Tibial nerve (tissue), 4 donors: ENCODE measurements around the gene TOM1L2. TPM values are rescaled to one million over a fixed set of nuclear protein-coding genes. Genes with fewer than 3 reads are reported as not detected.

Source experiments
- DNase-seq, 2 donors: peaks; one replicate each; pipeline ENCODE4 v3.0.0-alpha.2; 2019; ENCODE audit warnings: low spot score in 2 of 2
- H3K27ac ChIP-seq, 4 donors: fragments of 200-600 bp; sonication (generic) in 3 of 4; one replicate each; pipeline ENCODE4 v1.5.1; 2017 to 2019; ENCODE audit warnings: mild to moderate bottlenecking in 1 of 4
- H3K27me3 ChIP-seq, 2 donors: fragments of 200-600 bp; sonication (generic) in 1 of 2; one replicate each; pipeline versions ENCODE4 v1.5.1 to v1.6.0; 2017 to 2019
- H3K36me3 ChIP-seq, 3 donors: fragments of 200-600 bp; sonication (generic); one replicate each; pipeline ENCODE4 v1.5.1; 2018 to 2019
- H3K4me1 ChIP-seq, 4 donors: fragments of 200-600 bp; sonication (generic) in 3 of 4; one replicate each; pipeline ENCODE4 v1.5.1; 2017 to 2019
- H3K4me3 ChIP-seq, 4 donors: fragments of 200-600 bp; sonication (generic) in 3 of 4; one replicate each; pipeline ENCODE4 v1.5.1; 2017 to 2019; ENCODE audit warnings: mild to moderate bottlenecking in 1 of 4, moderate library complexity in 1 of 4
- H3K9me3 ChIP-seq, 4 donors: fragments of 200-600 bp; sonication (generic) in 3 of 4; one replicate each; pipeline ENCODE4 v1.5.1; 2017 to 2019
- EP300 ChIP-seq, 2 donors: sonication (generic); formaldehyde crosslinking; IDR thresholded peaks; one replicate each; pipeline ENCODE4 v1.6.1; 2017; ENCODE audit warnings: antibody characterized with exemption in 2 of 2, mild to moderate bottlenecking in 1 of 2
- POLR2A ChIP-seq, 2 donors: fragments of 450-650 bp; IDR thresholded peaks; one replicate each; pipeline ENCODE4 v1.6.1; 2017; ENCODE audit warnings: antibody characterized with exemption in 2 of 2, mild to moderate bottlenecking in 2 of 2, moderate library complexity in 2 of 2
- WGBS, 2 donors: methylation state at CpG; one replicate each; pipeline ENCODE4 v1.1.5; 2018; 5-methylcytosine and 5-hydroxymethylcytosine counted together
- total RNA-seq, 4 donors: library from RNA; depleted of rRNA; stranded (reverse); fragments of >200 nt; gene quantifications; one replicate each; pipeline ENCODE4 v1.1.0, GENCODE V29; 2016
- TF ChIP-seq, protein P1 (sequence below), 5 experiments: fragments of 200-600 bp in 3 of 5; fragments of 450-650 bp in 2 of 5; sonication (generic) in 3 of 5; IDR thresholded peaks; one replicate each; pipeline ENCODE4 v1.5.1; 2016 to 2019; ENCODE audit warnings: antibody characterized with exemption in 5 of 5, mild to moderate bottlenecking in 3 of 5, moderate library complexity in 2 of 5

TOM1L2 gene
- total RNA-seq, 4 donors from 2014 or later = 83.4 to 109 (median 96.8) TPM

DNA sequence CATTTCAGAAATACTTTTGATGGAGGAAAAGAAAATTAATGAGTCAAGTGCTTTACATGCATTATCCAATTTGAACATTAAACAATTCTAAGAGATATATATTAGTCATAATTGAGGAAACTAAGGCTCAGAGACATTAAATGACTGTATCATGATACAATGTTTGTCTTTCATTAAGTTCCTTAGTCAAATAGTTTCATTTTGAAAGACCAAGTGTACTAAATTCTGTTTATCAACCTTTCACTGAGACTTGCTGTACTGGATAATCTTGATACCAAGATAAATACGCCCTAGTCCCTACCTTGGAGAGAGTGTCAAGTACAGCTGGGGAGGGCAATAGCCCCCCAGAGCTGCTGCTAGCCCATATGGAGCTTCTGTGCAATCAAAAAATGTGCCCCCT lies 24.2 kb downstream of the TOM1L2 start:
- Histone ChIP-seq H3K4me3 (no peak overlapping the region), H3K27ac (peak overlapping the region in 1 of 4 donors; percentile 13), H3K4me1 (peaks cover 0 to 77% (median 22%) of the 10 kb centered on the region in 4 donors), H3K27me3 (no peaks in the 10 kb centered on the region), H3K9me3 (no peaks in the 10 kb centered on the region), H3K36me3 (no peaks in the 10 kb centered on the region)
- 76 to 100% methylated on average over 1 of the region's 1 CpG for WGBS, 2 donors
- DNase-seq = no peak
- TF ChIP-seq POLR2A (IDR thresholded peaks at IDR 0.05) (no peak), EP300 (IDR thresholded peaks at IDR 0.05) (no peak)
- TF ChIP-seq, protein P1, sequence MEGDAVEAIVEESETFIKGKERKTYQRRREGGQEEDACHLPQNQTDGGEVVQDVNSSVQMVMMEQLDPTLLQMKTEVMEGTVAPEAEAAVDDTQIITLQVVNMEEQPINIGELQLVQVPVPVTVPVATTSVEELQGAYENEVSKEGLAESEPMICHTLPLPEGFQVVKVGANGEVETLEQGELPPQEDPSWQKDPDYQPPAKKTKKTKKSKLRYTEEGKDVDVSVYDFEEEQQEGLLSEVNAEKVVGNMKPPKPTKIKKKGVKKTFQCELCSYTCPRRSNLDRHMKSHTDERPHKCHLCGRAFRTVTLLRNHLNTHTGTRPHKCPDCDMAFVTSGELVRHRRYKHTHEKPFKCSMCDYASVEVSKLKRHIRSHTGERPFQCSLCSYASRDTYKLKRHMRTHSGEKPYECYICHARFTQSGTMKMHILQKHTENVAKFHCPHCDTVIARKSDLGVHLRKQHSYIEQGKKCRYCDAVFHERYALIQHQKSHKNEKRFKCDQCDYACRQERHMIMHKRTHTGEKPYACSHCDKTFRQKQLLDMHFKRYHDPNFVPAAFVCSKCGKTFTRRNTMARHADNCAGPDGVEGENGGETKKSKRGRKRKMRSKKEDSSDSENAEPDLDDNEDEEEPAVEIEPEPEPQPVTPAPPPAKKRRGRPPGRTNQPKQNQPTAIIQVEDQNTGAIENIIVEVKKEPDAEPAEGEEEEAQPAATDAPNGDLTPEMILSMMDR (IDR thresholded peaks at IDR 0.05) = no peak

DNA sequence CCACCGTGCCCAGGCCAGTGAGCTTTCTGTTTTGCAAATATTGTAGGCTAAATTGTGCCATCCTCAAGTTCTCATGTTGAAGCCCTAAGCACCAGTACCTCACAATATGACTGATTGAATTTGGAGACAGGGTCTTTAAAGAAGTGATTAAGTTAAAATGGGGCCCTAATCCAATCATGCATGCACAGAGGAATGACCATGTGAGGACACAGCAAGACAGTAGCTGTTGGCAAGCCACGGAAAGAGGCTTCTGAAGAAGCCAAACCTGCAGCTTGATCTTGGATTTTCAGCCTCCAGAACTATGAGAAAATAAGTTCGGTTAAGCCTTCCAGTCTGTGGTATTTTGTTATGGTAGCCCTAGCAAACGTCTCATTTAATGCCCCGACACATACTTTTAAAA lies 24.9 kb downstream of the TOM1L2 start:
- no peaks in the 10 kb centered on the region for H3K27me3 ChIP-seq
- no peak overlapping the region for H3K27ac ChIP-seq
- WGBS, 2 donors = 69 to 70% methylated on average over 5 of the region's 5 CpGs
- H3K4me3 ChIP-seq = no peak overlapping the region
- no peak for DNase-seq
- peaks cover 0 to 80% (median 23%) of the 10 kb centered on the region in 4 donors for H3K4me1 ChIP-seq
- no peaks in the 10 kb centered on the region for H3K36me3 ChIP-seq
- H3K9me3 ChIP-seq = no peaks in the 10 kb centered on the region
- TF ChIP-seq, protein P1 (IDR thresholded peaks at IDR 0.05) = no peak
- TF ChIP-seq POLR2A (IDR thresholded peaks at IDR 0.05) (no peak), EP300 (IDR thresholded peaks at IDR 0.05) (no peak)

DNA sequence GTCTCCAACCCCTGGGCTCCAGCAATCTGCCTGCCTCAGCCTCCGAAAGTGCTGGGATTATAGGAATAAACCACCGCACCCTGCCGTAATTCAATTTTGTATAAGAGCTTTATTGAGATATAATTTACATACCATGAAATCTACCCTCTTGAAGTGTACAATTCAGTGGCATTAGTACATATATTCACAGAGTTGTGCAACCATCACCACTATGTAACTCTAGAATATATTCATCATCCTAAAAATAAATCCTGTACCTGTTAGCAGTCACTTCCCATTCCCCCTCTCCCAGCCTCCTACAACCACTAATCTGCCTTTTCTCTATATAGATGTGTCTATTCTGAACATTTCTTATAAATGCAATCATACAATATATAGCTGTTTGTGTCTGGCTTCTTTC lies 26.1 kb downstream of the TOM1L2 start:
- Histone ChIP-seq H3K36me3 (no peaks in the 10 kb centered on the region), H3K27me3 (no peaks in the 10 kb centered on the region), H3K27ac (peak overlapping the region in 1 of 4 donors; percentile 15), H3K4me3 (no peak overlapping the region), H3K9me3 (no peaks in the 10 kb centered on the region), H3K4me1 (peaks cover 0 to 82% (median 31%) of the 10 kb centered on the region in 4 donors)
- TF ChIP-seq POLR2A (IDR thresholded peaks at IDR 0.05) (no peak), EP300 (IDR thresholded peaks at IDR 0.05) (no peak)
- TF ChIP-seq, protein P1 (IDR thresholded peaks at IDR 0.05) = no peak
- DNase-seq = no peak
- WGBS, 2 donors = 63 to 80% methylated on average over 3 of the region's 3 CpGs

DNA sequence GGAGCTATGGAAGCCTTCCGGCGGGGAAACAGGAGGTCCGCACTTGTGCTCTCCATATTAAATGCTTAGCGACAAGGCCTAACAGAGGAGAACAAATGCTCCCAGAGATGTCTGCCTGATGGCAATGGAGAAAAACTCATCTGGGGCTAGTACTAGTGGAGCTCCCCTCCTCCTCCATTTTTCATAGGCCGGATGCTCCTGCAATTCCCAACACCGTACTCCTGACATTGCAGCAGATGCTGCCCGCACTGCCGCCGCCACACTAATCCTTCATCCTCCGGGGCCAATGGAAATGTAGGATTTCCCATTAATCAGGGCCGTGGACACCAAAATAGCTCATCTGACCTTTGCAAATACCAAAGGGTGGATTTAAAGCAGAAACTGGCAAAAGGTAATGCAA lies 27.5 kb downstream of the TOM1L2 start:
- Histone ChIP-seq H3K9me3 (no peaks in the 10 kb centered on the region), H3K4me1 (peaks cover 0 to 87% (median 39%) of the 10 kb centered on the region in 4 donors), H3K27me3 (no peaks in the 10 kb centered on the region), H3K27ac (peak overlapping the region in 2 of 4 donors; percentile 77 to 81), H3K4me3 (no peak overlapping the region), H3K36me3 (no peaks in the 10 kb centered on the region)
- TF ChIP-seq POLR2A (IDR thresholded peaks at IDR 0.05) (no peak), EP300 (IDR thresholded peaks at IDR 0.05) (no peak)
- TF ChIP-seq, protein P1 (IDR thresholded peaks at IDR 0.05) = no peak
- no peak for DNase-seq
- 80 to 81% methylated on average over 11 of the region's 11 CpGs for WGBS, 2 donors

DNA sequence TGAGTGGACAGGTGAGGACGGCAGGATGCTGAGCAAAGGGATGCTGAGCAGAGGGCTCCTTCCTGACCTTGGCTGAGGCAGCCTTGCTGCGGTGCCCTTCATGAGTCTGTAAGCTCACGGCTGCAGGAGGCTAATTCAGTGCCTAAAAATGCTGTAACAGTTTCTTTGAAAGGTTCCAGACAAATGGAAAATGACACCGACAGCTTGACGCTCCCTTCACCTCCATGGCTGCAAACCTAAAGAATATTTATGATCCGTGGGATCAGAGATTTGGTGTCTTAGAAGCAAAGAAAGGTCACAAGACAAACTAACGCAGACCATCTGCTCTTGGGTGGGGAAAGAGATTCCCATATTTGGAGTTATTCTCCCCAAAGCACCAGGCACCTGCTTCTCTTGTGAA lies 28.0 kb downstream of the TOM1L2 start:
- no peak for TF ChIP-seq EP300 (IDR thresholded peaks at IDR 0.05)
- H3K4me3 ChIP-seq = no peak overlapping the region
- H3K27me3 ChIP-seq = no peaks in the 10 kb centered on the region
- H3K4me1 ChIP-seq = peaks cover 0 to 86% (median 39%) of the 10 kb centered on the region in 4 donors
- no peaks in the 10 kb centered on the region for H3K36me3 ChIP-seq
- no peaks in the 10 kb centered on the region for H3K9me3 ChIP-seq
- DNase-seq = no peak
- peak overlapping the region in 2 of 4 donors; percentile 77 to 81 for H3K27ac ChIP-seq
- WGBS, 2 donors = 65 to 73% methylated on average over 7 of the region's 7 CpGs
